ENCODE results near the gene EBF3. TPM values are rescaled to one million over a fixed set of nuclear protein-coding genes. Genes with fewer than 3 reads are reported as not detected.

The EBF3 gene
- total and polyA plus RNA-seq, 10 donors: 0.02 to 0.20 (median 0.13) TPM; not detected in 6

- no peak overlapping the region for H3K4me3 ChIP-seq
- H3K36me3 ChIP-seq: no peaks in the 10 kb centered on the region
- 77 to 87% (median 86%) methylated on average over 15 to 26 of the region's 26 CpGs for whole genome bisulfite sequencing, 5 donors
- H3K9me3 ChIP-seq: peaks cover 0 to 41% (median 35%) of the 10 kb centered on the region in 8 donors
- H3K4me1 ChIP-seq: no peaks in the 10 kb centered on the region
- peaks cover 0 to 13% (median 0%) of the 10 kb centered on the region in 7 donors for H3K27me3 ChIP-seq (replicated peaks in 1 of 7)
- no peak for TF ChIP-seq POLR2AphosphoS5 (IDR thresholded peaks at IDR 0.05)
- TF ChIP-seq POLR2A (IDR thresholded peaks at IDR 0.05): no peak
- TF ChIP-seq CTCF (IDR thresholded peaks at IDR 0.05 in 8 of 11, conservative IDR thresholded peaks at IDR 0.05 in 3 of 11): no peak
- no peak for DNase-seq
- intact Hi-C loops (cut with DNase I; ENCODE audit: low total_unique reads): no loop called here
- no peak overlapping the region for H3K27ac ChIP-seq
Observed at GRCh38 chr10:129808092-129808983, 155.7 kb downstream of the EBF3 start.

- no peak for DNase-seq
- H3K27me3 ChIP-seq (replicated peaks in 1 of 7): peaks cover 0 to 13% (median 0%) of the 10 kb centered on the region in 7 donors
- H3K36me3 ChIP-seq: no peaks in the 10 kb centered on the region
- H3K4me1 ChIP-seq: no peaks in the 10 kb centered on the region
- TF ChIP-seq CTCF (IDR thresholded peaks at IDR 0.05 in 8 of 11, conservative IDR thresholded peaks at IDR 0.05 in 3 of 11) (no peak), POLR2A (IDR thresholded peaks at IDR 0.05) (no peak), POLR2AphosphoS5 (IDR thresholded peaks at IDR 0.05) (no peak)
- WGBS, 5 donors: 78 to 85% (median 81%) methylated on average over 6 to 7 of the region's 7 CpGs
- H3K9me3 ChIP-seq: peaks cover 0 to 52% (median 46%) of the 10 kb centered on the region in 8 donors
- intact Hi-C loops (cut with DNase I; ENCODE audit: low total_unique reads): no loop called here
- H3K4me3 ChIP-seq: no peak overlapping the region
- no peak overlapping the region for H3K27ac ChIP-seq
Observed at GRCh38 chr10:129807211-129807610, 156.9 kb downstream of the EBF3 start.

DNA sequence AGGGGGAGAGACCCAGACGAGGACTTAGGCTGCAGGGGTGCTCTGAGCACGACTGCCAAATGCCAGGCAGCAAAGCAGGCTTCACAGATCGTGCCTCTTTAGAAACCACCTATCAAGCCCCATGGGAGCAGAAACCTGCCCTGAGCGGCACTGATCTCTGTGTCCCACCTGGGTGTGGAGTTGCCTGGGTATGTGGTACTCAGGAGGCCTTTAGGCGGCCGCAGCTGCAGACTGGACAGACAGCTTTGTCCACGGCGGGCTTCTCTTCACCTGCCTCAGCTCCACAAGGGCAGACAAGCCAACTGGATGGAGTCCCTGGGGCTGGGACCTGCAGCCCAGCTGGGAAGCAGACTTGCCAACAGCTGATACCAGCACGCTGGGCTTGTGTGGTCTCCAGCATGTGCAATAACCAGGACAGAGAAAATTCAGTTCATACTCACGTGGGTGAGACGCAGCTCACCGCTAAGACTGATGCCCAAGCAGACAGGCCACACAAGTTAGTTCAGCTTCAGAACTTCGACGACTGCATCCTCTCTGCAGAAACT, 163.2 kb downstream of the EBF3 start:
- 71 to 84% (median 78%) methylated on average over 14 of the region's 14 CpGs for WGBS, 5 donors
- peaks cover 0 to 3% (median 0%) of the 10 kb centered on the region in 7 donors for H3K27me3 ChIP-seq (replicated peaks in 1 of 7)
- H3K9me3 ChIP-seq: peaks cover 0 to 63% (median 40%) of the 10 kb centered on the region in 8 donors
- intact Hi-C loops (cut with DNase I; ENCODE audit: low total_unique reads): no loop called here
- no peak overlapping the region for H3K4me3 ChIP-seq
- DNase-seq: no peak
- no peak overlapping the region for H3K27ac ChIP-seq
- no peaks in the 10 kb centered on the region for H3K4me1 ChIP-seq
- TF ChIP-seq POLR2AphosphoS5 (IDR thresholded peaks at IDR 0.05) (no peak), CTCF (IDR thresholded peaks at IDR 0.05 in 8 of 11, conservative IDR thresholded peaks at IDR 0.05 in 3 of 11) (no peak), POLR2A (IDR thresholded peaks at IDR 0.05) (no peak)
- H3K36me3 ChIP-seq: no peaks in the 10 kb centered on the region

- Histone ChIP-seq H3K4me1 (no peaks in the 10 kb centered on the region), H3K27ac (no peak overlapping the region), H3K4me3 (no peak overlapping the region), H3K36me3 (no peaks in the 10 kb centered on the region), H3K9me3 (peaks cover 0 to 58% (median 30%) of the 10 kb centered on the region in 8 donors), H3K27me3 (replicated peaks in 1 of 7) (peaks cover 0 to 3% (median 0%) of the 10 kb centered on the region in 7 donors)
- 48 to 84% (median 80%) methylated on average over 3 of the region's 3 CpGs for WGBS, 5 donors
- no peak for DNase-seq
- TF ChIP-seq CTCF (IDR thresholded peaks at IDR 0.05 in 8 of 11, conservative IDR thresholded peaks at IDR 0.05 in 3 of 11): no peak
- no peak for TF ChIP-seq POLR2A (IDR thresholded peaks at IDR 0.05)
- TF ChIP-seq POLR2AphosphoS5 (IDR thresholded peaks at IDR 0.05): no peak
- intact Hi-C loops (cut with DNase I; ENCODE audit: low total_unique reads): no loop called here
Observed at GRCh38 chr10:129799942-129800341, 164.1 kb downstream of the EBF3 start.
